Osteoblast (primary cell): ENCODE measurements around the gene MFSD11. TPM values are rescaled to one million over a fixed set of nuclear protein-coding genes. Genes with fewer than 3 reads are reported as not detected.
"Not testable (repeated sequence)": the region's sequence is repeated elsewhere in the genome, so short reads cannot be mapped to it uniquely, and the experiment has no call there.

ENCODE experiments used
- DNase-seq: peaks from one replicate; pipeline ENCODE4 v3.0.0; 2011; ENCODE audit warnings: low spot score, mixed read lengths; ENCODE audit not compliant: insufficient read length; ENCODE audit errors: missing footprints
- H2AFZ ChIP-seq: 2 replicates; pipeline ENCODE4 v1.6.0; 2011; ENCODE audit warnings: mild to moderate bottlenecking, low read length
- H3K27ac ChIP-seq: 2 replicates; pipeline ENCODE4 v1.5.1; 2011; ENCODE audit warnings: mild to moderate bottlenecking, low read depth, low read length, moderate library complexity
- H3K27me3 ChIP-seq: 2 replicates; pipeline ENCODE4 v1.6.0; 2012; ENCODE audit warnings: mild to moderate bottlenecking, control low read depth, inconsistent platforms, low read length, moderate library complexity; ENCODE audit not compliant: insufficient read depth
- H3K36me3 ChIP-seq: 2 replicates; pipeline ENCODE4 v1.5.1; 2011; ENCODE audit warnings: mild to moderate bottlenecking, low read length, control low read depth, moderate library complexity; ENCODE audit not compliant: insufficient read depth
- H3K4me1 ChIP-seq: 2 replicates; pipeline ENCODE4 v1.5.1; 2011; ENCODE audit warnings: mild to moderate bottlenecking, low read length, control low read depth, moderate library complexity; ENCODE audit not compliant: insufficient read depth
- H3K4me2 ChIP-seq: 2 replicates; pipeline ENCODE4 v1.6.0; 2011; ENCODE audit warnings: mild to moderate bottlenecking, low read length; ENCODE audit not compliant: insufficient read depth
- H3K4me3 ChIP-seq: fragments of 200-600 bp; sonication (generic); 3 replicates; pipeline ENCODE4 v1.5.1; 2012; ENCODE audit warnings: mild to moderate bottlenecking, low read length, inconsistent platforms; ENCODE audit not compliant: insufficient read depth
- H3K79me2 ChIP-seq: 2 replicates; pipeline ENCODE4 v1.6.0; 2012; ENCODE audit warnings: mild to moderate bottlenecking, low read length, control low read depth, inconsistent platforms; ENCODE audit not compliant: insufficient read depth
- H3K9me3 ChIP-seq: 2 replicates; pipeline ENCODE4 v1.5.1; 2011; ENCODE audit warnings: low read depth, low read length, control low read depth
- H4K20me1 ChIP-seq: 2 replicates; pipeline ENCODE4 v1.6.0; 2012; ENCODE audit warnings: mild to moderate bottlenecking, low read length, control low read depth; ENCODE audit not compliant: insufficient read depth
- CTCF ChIP-seq: IDR thresholded peaks from 2 replicates; pipeline ENCODE4 v1.5.1; 2011; ENCODE audit warnings: mild to moderate bottlenecking, low read depth, low read length, moderate library complexity; ENCODE audit errors: extremely low read depth
- total RNA-seq: library from RNA; depleted of rRNA; stranded (reverse); fragments of >200 nt; gene quantifications from 2 replicates; pipeline ENCODE4 v1.2.3, GENCODE V29; 2012

MFSD11 gene
- total RNA-seq, 1 donor = 42.0 TPM

- H3K36me3 ChIP-seq = peaks cover 81% of the 10 kb centered on the region
- H3K79me2 ChIP-seq = peaks cover 66% of the 10 kb centered on the region
- H3K4me2 ChIP-seq = no peak overlapping the region
- no peak overlapping the region for H3K4me3 ChIP-seq
- H3K27me3 ChIP-seq = no peaks in the 10 kb centered on the region
- TF ChIP-seq CTCF = no peak
- no peak overlapping the region for H2AFZ ChIP-seq
- no peaks in the 10 kb centered on the region for H3K9me3 ChIP-seq
- peaks cover 20% of the 10 kb centered on the region for H3K4me1 ChIP-seq
- no peak for DNase-seq
- H3K27ac ChIP-seq = no peak overlapping the region
- peaks cover 19% of the 10 kb centered on the region for H4K20me1 ChIP-seq
Observed at GRCh38 chr17:76722279-76722678, 15.6 kb upstream of the MFSD11 start.

DNA sequence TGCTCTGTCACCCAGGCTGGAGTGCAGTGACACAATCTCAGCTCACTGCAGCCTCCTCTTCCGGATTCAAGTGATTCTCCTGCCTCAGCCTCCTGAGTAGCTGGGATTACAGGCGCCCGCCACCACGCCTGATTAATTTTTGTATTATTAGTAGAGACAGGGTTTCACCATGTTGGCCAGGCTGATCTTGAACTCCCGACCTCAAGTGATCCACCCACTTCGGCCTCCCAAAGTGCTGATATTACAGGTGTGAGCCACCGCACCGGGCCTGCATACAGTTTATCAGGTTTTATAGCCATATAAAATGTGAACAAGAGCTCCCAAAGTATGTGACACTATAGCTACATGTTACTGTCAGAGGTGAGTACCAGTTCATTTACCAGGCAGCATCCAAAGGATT is 14.9 kb upstream of the MFSD11 start:
- H3K27ac ChIP-seq = peak overlapping the region; percentile 8
- peak; percentile 36 for DNase-seq
- H3K4me2 ChIP-seq, H3K4me3 ChIP-seq, H3K27me3 ChIP-seq, H3K9me3 ChIP-seq, H2AFZ ChIP-seq: not testable (repeated sequence)
- peaks cover 26% of the 10 kb centered on the region for H4K20me1 ChIP-seq
- H3K4me1 ChIP-seq = peaks cover 23% of the 10 kb centered on the region
- peaks cover 75% of the 10 kb centered on the region for H3K36me3 ChIP-seq
- peaks cover 73% of the 10 kb centered on the region for H3K79me2 ChIP-seq

GRCh38 chr17:76723812-76724211 is 14.1 kb upstream of the MFSD11 start:
- Histone ChIP-seq H3K4me3 (peak overlapping the region; percentile 27), H4K20me1 (peaks cover 26% of the 10 kb centered on the region), H3K4me1 (peaks cover 25% of the 10 kb centered on the region), H3K27me3 (no peaks in the 10 kb centered on the region), H3K9me3 (no peaks in the 10 kb centered on the region), H3K36me3 (peaks cover 67% of the 10 kb centered on the region), H3K79me2 (peaks cover 81% of the 10 kb centered on the region), H3K27ac (peak overlapping the region; percentile 35), H2AFZ (no peak overlapping the region), H3K4me2 (peak overlapping the region; percentile 35)
- TF ChIP-seq CTCF = no peak
- DNase-seq = no peak

DNA sequence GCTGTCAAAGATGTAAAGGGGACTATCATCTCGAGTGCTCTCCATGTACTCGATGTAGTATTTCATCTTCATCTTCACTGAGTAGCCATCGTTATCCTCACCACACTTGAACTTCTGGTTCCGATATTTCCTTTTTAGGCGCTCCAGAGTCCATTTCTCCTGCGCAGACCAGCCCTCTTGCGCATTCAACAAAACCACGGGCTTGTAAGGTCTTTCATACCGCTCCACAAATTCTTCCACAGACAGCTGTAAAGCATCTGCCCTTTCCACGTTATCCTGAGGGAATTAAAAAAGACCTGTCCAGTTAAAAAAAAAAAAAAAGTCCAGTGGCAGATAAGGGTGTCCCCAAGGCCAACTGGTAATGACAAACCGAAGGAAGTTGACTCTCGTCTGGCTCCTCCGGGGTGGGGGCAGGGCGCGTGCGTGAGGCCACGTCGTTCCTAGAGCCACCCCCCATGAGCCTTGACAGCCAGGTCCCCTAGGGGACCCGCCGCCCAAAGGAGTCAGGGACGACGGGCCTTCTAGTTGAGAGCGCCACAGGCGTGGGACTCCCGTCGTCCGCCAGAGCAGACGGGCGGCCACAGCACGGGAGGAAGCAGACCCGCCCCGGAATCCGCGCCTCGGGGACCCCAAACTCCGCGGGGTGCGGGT is 12.2 kb upstream of the MFSD11 start:
- peak; percentile 84 for DNase-seq
- Histone ChIP-seq H3K27me3 (no peaks in the 10 kb centered on the region), H2AFZ (peak overlapping the region; percentile 41), H3K36me3 (peaks cover 57% of the 10 kb centered on the region), H3K9me3 (no peaks in the 10 kb centered on the region), H3K79me2 (peaks cover 91% of the 10 kb centered on the region), H4K20me1 (peaks cover 31% of the 10 kb centered on the region), H3K4me1 (peaks cover 31% of the 10 kb centered on the region), H3K27ac (peak overlapping the region; percentile 94), H3K4me3 (peak overlapping the region; percentile 96), H3K4me2 (peak overlapping the region; percentile 92)
- no peak for TF ChIP-seq CTCF
